HEK293 (cell line): ENCODE data around the gene MMP28.

Experiments used
- CTCF ChIA-PET: fragments of 350-600 bp; formaldehyde crosslinking; extraction: SDS; loops from one replicate; lab custom pipeline; 2021; ENCODE audit warnings: antibody characterized with exemption; lab: Yijun Ruan, JAX
- POLR2A ChIA-PET: fragments of 300-600 bp; formaldehyde crosslinking; extraction: SDS; loops from one replicate; lab custom pipeline; 2020; ENCODE audit warnings: antibody characterized with exemption, inconsistent platforms; lab: Yijun Ruan, JAX
- H3K27ac ChIP-seq: fragments of 200-500 bp; sonication (Bioruptor generic); 2 replicates; pipeline ENCODE4 v1.5.1; 2014; ENCODE audit warnings: low read depth, low read length, control low read depth, inconsistent platforms; ENCODE audit errors: extremely low read depth
- H3K36me3 ChIP-seq, 2 experiments: fragments of 200-500 bp in 1 of 2; sonication (Bioruptor generic) in 1 of 2; 1 replicate in 1 of 2; 2 replicates in 1 of 2; pipeline ENCODE4 v1.5.1; 2014 to 2017; ENCODE audit warnings: inconsistent platforms in 2 of 2, low read length in 2 of 2; ENCODE audit not compliant: control insufficient read depth in 2 of 2, insufficient read depth in 1 of 2
- H3K4me1 ChIP-seq: fragments of 200-500 bp; sonication (Bioruptor generic); 2 replicates; pipeline ENCODE4 v1.5.1; 2014; ENCODE audit warnings: mild to moderate bottlenecking, low read length, inconsistent platforms; ENCODE audit not compliant: control insufficient read depth, insufficient read depth
- H3K4me3 ChIP-seq: 2 replicates; pipeline ENCODE4 v1.5.1; 2011; ENCODE audit warnings: low read depth, mild to moderate bottlenecking, control low read depth, low read length, moderate library complexity
- H3K9me3 ChIP-seq: fragments of 200-500 bp; sonication (Bioruptor generic); 2 replicates; pipeline ENCODE4 v1.5.1; 2014; ENCODE audit warnings: low read depth, low read length, inconsistent platforms; ENCODE audit not compliant: control insufficient read depth, insufficient read depth
- FEZF1 ChIP-seq: fragments of 450-650 bp; formaldehyde crosslinking; IDR thresholded peaks from 2 replicates; pipeline ENCODE4 v1.5.1; 2016; ENCODE audit warnings: missing biosample characterization, missing genetic modification characterization
- YY2 ChIP-seq: fragments of 450-650 bp; formaldehyde crosslinking; IDR thresholded peaks from 2 replicates; pipeline ENCODE4 v1.5.1; 2016; ENCODE audit warnings: missing biosample characterization, missing genetic modification characterization
- ZBTB17 ChIP-seq: fragments of 450-650 bp; formaldehyde crosslinking; IDR thresholded peaks from 2 replicates; pipeline ENCODE4 v1.5.1; 2016; ENCODE audit warnings: missing biosample characterization, missing genetic modification characterization
- ZEB2 ChIP-seq: fragments of 450-650 bp; formaldehyde crosslinking; IDR thresholded peaks from 2 replicates; pipeline ENCODE4 v1.5.1; 2016; ENCODE audit warnings: missing biosample characterization, missing genetic modification characterization
- ZNF112 ChIP-seq: fragments of 450-650 bp; formaldehyde crosslinking; IDR thresholded peaks from 2 replicates; pipeline ENCODE4 v1.5.0; 2017; ENCODE audit warnings: missing biosample characterization, missing genetic modification characterization
- ZNF175 ChIP-seq: fragments of 450-650 bp; formaldehyde crosslinking; IDR thresholded peaks from 2 replicates; pipeline ENCODE4 v1.5.1; 2016; ENCODE audit warnings: missing biosample characterization, missing genetic modification characterization
- ZNF341 ChIP-seq: fragments of 450-650 bp; formaldehyde crosslinking; IDR thresholded peaks from 2 replicates; pipeline ENCODE4; 2016; ENCODE audit warnings: low read depth, missing biosample characterization, missing genetic modification characterization
- ZNF521 ChIP-seq: fragments of 450-650 bp; formaldehyde crosslinking; IDR thresholded peaks from 2 replicates; pipeline ENCODE4 v1.5.1; 2017; ENCODE audit warnings: missing biosample characterization, mild to moderate bottlenecking, missing genetic modification characterization
- ZNF610 ChIP-seq: fragments of 450-650 bp; formaldehyde crosslinking; IDR thresholded peaks from 2 replicates; pipeline ENCODE4 v1.5.1; 2016; ENCODE audit warnings: missing biosample characterization, missing genetic modification characterization, borderline replicate concordance
- ZNF654 ChIP-seq: fragments of 450-650 bp; formaldehyde crosslinking; IDR thresholded peaks from 2 replicates; pipeline ENCODE4 v1.5.1; 2016; ENCODE audit warnings: low read depth, missing biosample characterization, missing genetic modification characterization
- ZNF830 ChIP-seq: fragments of 450-650 bp; IDR thresholded peaks from 2 replicates; pipeline ENCODE4 v1.5.0; 2018; ENCODE audit warnings: missing biosample characterization, missing genetic modification characterization, low read depth, mild to moderate bottlenecking, moderate library complexity
- ZSCAN30 ChIP-seq: fragments of 450-650 bp; IDR thresholded peaks from 2 replicates; pipeline ENCODE4 v1.5.1; 2018; ENCODE audit warnings: missing biosample characterization, mild to moderate bottlenecking, missing genetic modification characterization, moderate library complexity
- TF ChIP-seq, protein P1 (sequence below): IDR thresholded peaks from 2 replicates; pipeline ENCODE4 v1.6.1; 2011; ENCODE audit warnings: mild to moderate bottlenecking, low read depth, low read length, borderline replicate concordance
- TF ChIP-seq, protein P2 (sequence below): fragments of 450-650 bp; formaldehyde crosslinking; IDR thresholded peaks from 2 replicates; pipeline ENCODE4 v1.5.1; 2016; ENCODE audit warnings: missing biosample characterization, missing genetic modification characterization
- TF ChIP-seq, protein P3 (sequence below): fragments of 450-650 bp; formaldehyde crosslinking; IDR thresholded peaks from 2 replicates; pipeline ENCODE4 v1.5.1; 2017; ENCODE audit warnings: missing biosample characterization, missing genetic modification characterization
- TF ChIP-seq, protein P4 (sequence below): fragments of 450-650 bp; formaldehyde crosslinking; IDR thresholded peaks from 2 replicates; pipeline ENCODE4 v1.5.1; 2016; ENCODE audit warnings: missing biosample characterization, missing genetic modification characterization
- TF ChIP-seq, protein P5 (sequence below): fragments of 450-650 bp; IDR thresholded peaks from 2 replicates; pipeline ENCODE4 v1.5.1; 2018; ENCODE audit warnings: missing biosample characterization, mild to moderate bottlenecking, missing genetic modification characterization
- TF ChIP-seq, protein P6 (sequence below): fragments of 450-650 bp; formaldehyde crosslinking; IDR thresholded peaks from 2 replicates; pipeline ENCODE4 v1.5.1; 2016; ENCODE audit warnings: missing biosample characterization, missing genetic modification characterization, borderline replicate concordance

Gene MMP28

DNA sequence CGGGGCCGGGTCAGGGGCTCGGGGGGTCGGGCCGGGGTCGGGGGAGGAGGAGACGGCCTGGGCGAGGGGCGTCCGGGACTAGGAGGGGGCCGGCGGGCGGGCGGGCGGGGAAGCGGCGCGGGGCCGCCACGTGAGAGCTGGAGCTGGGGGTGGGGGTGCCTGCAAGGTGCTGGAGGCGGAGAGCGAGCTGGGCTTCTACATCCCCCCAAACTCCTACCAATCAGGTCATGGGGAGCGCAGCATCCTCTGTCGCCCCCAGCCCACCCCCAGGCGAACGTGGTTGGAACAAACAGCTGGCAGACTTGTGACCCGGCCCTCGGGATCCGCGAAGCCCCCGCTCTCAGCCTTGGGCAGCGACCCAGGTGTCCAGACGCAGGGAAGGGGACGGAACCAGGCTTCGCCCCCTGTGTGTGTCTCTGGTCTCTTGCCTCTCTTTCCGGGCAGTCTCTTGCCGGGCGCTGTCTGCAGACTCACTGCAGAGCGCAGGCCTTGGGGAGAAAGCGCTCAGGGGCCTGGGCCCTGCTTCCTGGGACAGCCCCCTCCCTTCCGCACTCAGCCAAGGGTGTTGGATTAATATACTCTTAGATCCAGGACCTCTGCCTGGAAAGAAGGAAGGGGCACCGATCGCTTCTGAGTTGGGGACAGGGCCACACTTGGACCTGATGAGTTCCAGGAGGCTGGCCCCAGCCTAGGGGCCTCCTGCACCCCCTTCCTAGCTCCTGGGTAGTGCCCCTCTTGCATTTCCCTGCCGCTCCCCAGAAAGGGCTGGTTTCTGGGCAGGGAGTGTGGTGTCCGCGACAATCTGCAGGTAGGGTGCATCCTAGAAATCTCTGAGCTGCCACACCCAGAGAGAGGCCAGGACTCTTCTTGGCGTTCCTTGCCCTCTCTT lies 63.3 kb downstream of the MMP28 start (continued):
- TF ChIP-seq ZBTB17 (tag by site-specific recombination) (peak; percentile 59), ZNF112 (no peak), ZNF521 (no peak)
- TF ChIP-seq, protein P1, sequence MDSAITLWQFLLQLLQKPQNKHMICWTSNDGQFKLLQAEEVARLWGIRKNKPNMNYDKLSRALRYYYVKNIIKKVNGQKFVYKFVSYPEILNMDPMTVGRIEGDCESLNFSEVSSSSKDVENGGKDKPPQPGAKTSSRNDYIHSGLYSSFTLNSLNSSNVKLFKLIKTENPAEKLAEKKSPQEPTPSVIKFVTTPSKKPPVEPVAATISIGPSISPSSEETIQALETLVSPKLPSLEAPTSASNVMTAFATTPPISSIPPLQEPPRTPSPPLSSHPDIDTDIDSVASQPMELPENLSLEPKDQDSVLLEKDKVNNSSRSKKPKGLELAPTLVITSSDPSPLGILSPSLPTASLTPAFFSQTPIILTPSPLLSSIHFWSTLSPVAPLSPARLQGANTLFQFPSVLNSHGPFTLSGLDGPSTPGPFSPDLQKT: no peak

DNA sequence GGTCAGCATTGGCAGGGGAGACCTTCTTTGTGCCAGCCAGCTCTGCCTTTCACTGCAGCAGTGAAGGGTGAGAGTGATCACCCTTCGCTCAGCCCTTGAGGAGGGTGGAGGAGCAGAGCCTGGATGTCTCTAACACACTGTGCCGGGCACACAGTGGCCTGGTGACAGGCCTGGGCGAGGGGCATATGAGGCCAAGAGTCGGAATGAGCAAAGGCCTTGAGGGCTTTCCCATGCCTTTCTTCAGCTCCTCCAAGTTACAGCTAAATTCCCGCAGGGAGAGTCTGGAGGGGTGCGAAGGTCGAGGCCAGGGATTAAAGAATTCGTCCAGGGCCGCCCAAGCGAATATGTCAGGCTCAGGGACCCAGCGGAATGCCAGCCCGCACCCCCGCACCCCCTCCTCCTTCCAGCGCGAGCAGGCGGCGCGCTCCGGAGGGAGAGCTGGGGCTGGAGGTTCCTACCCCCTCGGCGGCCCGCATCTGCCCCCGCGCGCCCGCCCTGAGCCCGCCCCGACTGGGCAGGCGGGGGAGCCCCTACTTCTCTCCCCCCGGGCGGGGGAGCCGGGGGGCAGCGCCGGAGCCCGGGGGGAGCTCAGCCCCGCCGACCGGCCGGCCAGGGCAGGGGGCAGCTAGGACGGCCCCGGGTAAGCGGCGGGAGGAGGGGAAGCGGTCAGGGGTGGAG lies 64.1 kb downstream of the MMP28 start, which contains the start of gene RASL10B:
RASL10B (plus strand) TSS at position 401 of the 678 bp plus-strand sequence. CDS start 3,546 bp downstream, outside the sequence.
- ChIA-PET POLR2A (interaction anchor here (1.2 to 4.1 kb wide), 8 partner anchors 9 to 153 kb away, joined by 3 to 19 read pairs (median 5); partner anchors contain the start of genes PEX12 and TAF15), CTCF (interaction anchor here (0.5 to 5.3 kb wide), 8 partner anchors 12 to 416 kb away, joined by 3 to 44 read pairs (median 4); no protein-coding TSS in a partner anchor)
- peak within 1 kb of the TSS; percentile 63; the same call in 1 of the 2 replicates for H3K27ac ChIP-seq
- H3K4me1 ChIP-seq: peaks cover 28% of the 10 kb centered on the region
- H3K4me3 ChIP-seq: peak within 1 kb of the TSS; percentile 38
- H3K9me3 ChIP-seq: no peaks in the 10 kb centered on the region
- H3K36me3 ChIP-seq: peaks cover 0 to 8% of the 10 kb centered on the region in 2 experiments; a peak in 2 of 3 replicates
- TF ChIP-seq, protein P2, sequence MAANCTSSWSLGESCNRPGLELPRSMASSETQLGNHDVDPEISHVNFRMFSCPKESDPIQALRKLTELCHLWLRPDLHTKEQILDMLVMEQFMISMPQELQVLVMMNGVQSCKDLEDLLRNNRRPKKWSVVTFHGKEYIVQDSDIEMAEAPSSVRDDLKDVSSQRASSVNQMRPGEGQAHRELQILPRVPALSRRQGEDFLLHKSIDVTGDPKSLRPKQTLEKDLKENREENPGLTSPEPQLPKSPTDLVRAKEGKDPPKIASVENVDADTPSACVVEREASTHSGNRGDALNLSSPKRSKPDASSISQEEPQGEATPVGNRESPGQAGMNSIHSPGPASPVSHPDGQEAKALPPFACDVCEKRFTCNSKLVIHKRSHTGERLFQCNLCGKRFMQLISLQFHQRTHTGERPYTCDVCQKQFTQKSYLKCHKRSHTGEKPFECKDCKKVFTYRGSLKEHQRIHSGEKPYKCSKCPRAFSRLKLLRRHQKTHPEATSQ (tag by site-specific recombination): no peak
- TF ChIP-seq, protein P3, sequence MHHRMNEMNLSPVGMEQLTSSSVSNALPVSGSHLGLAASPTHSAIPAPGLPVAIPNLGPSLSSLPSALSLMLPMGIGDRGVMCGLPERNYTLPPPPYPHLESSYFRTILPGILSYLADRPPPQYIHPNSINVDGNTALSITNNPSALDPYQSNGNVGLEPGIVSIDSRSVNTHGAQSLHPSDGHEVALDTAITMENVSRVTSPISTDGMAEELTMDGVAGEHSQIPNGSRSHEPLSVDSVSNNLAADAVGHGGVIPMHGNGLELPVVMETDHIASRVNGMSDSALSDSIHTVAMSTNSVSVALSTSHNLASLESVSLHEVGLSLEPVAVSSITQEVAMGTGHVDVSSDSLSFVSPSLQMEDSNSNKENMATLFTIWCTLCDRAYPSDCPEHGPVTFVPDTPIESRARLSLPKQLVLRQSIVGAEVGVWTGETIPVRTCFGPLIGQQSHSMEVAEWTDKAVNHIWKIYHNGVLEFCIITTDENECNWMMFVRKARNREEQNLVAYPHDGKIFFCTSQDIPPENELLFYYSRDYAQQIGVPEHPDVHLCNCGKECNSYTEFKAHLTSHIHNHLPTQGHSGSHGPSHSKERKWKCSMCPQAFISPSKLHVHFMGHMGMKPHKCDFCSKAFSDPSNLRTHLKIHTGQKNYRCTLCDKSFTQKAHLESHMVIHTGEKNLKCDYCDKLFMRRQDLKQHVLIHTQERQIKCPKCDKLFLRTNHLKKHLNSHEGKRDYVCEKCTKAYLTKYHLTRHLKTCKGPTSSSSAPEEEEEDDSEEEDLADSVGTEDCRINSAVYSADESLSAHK: no peak
- TF ChIP-seq ZNF610 (tag by site-specific recombination) (0 out of 2 replicates have a peak, but pooled peaks have one; percentile 19), ZNF175 (tag by site-specific recombination) (no peak), FEZF1 (no peak), ZNF654 (tag by site-specific recombination) (no peak), YY2 (tag by site-specific recombination) (no peak), ZSCAN30 (tag by site-specific recombination) (peak; percentile 46; the same call in 1 of the 2 replicates), ZNF830 (tag by site-specific recombination) (no peak), ZNF341 (tag by site-specific recombination) (peak; percentile 70), ZEB2 (tag by site-specific recombination) (no peak)
- TF ChIP-seq, protein P4, sequence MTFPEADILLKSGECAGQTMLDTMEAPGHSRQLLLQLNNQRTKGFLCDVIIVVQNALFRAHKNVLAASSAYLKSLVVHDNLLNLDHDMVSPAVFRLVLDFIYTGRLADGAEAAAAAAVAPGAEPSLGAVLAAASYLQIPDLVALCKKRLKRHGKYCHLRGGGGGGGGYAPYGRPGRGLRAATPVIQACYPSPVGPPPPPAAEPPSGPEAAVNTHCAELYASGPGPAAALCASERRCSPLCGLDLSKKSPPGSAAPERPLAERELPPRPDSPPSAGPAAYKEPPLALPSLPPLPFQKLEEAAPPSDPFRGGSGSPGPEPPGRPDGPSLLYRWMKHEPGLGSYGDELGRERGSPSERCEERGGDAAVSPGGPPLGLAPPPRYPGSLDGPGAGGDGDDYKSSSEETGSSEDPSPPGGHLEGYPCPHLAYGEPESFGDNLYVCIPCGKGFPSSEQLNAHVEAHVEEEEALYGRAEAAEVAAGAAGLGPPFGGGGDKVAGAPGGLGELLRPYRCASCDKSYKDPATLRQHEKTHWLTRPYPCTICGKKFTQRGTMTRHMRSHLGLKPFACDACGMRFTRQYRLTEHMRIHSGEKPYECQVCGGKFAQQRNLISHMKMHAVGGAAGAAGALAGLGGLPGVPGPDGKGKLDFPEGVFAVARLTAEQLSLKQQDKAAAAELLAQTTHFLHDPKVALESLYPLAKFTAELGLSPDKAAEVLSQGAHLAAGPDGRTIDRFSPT (tag by site-specific recombination): no peak
- TF ChIP-seq, protein P5, sequence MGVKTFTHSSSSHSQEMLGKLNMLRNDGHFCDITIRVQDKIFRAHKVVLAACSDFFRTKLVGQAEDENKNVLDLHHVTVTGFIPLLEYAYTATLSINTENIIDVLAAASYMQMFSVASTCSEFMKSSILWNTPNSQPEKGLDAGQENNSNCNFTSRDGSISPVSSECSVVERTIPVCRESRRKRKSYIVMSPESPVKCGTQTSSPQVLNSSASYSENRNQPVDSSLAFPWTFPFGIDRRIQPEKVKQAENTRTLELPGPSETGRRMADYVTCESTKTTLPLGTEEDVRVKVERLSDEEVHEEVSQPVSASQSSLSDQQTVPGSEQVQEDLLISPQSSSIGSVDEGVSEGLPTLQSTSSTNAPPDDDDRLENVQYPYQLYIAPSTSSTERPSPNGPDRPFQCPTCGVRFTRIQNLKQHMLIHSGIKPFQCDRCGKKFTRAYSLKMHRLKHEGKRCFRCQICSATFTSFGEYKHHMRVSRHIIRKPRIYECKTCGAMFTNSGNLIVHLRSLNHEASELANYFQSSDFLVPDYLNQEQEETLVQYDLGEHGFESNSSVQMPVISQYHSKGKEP (tag by site-specific recombination): 0 out of 2 replicates have a peak, but pooled peaks have one; percentile 18
- TF ChIP-seq, protein P6, sequence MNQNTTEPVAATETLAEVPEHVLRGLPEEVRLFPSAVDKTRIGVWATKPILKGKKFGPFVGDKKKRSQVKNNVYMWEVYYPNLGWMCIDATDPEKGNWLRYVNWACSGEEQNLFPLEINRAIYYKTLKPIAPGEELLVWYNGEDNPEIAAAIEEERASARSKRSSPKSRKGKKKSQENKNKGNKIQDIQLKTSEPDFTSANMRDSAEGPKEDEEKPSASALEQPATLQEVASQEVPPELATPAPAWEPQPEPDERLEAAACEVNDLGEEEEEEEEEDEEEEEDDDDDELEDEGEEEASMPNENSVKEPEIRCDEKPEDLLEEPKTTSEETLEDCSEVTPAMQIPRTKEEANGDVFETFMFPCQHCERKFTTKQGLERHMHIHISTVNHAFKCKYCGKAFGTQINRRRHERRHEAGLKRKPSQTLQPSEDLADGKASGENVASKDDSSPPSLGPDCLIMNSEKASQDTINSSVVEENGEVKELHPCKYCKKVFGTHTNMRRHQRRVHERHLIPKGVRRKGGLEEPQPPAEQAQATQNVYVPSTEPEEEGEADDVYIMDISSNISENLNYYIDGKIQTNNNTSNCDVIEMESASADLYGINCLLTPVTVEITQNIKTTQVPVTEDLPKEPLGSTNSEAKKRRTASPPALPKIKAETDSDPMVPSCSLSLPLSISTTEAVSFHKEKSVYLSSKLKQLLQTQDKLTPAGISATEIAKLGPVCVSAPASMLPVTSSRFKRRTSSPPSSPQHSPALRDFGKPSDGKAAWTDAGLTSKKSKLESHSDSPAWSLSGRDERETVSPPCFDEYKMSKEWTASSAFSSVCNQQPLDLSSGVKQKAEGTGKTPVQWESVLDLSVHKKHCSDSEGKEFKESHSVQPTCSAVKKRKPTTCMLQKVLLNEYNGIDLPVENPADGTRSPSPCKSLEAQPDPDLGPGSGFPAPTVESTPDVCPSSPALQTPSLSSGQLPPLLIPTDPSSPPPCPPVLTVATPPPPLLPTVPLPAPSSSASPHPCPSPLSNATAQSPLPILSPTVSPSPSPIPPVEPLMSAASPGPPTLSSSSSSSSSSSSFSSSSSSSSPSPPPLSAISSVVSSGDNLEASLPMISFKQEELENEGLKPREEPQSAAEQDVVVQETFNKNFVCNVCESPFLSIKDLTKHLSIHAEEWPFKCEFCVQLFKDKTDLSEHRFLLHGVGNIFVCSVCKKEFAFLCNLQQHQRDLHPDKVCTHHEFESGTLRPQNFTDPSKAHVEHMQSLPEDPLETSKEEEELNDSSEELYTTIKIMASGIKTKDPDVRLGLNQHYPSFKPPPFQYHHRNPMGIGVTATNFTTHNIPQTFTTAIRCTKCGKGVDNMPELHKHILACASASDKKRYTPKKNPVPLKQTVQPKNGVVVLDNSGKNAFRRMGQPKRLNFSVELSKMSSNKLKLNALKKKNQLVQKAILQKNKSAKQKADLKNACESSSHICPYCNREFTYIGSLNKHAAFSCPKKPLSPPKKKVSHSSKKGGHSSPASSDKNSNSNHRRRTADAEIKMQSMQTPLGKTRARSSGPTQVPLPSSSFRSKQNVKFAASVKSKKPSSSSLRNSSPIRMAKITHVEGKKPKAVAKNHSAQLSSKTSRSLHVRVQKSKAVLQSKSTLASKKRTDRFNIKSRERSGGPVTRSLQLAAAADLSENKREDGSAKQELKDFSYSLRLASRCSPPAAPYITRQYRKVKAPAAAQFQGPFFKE (tag by site-specific recombination): no peak
